ENCODE measurements around the gene DUSP15.
"Not testable (repeated sequence)": the region's sequence is repeated elsewhere in the genome, so short reads cannot be mapped to it uniquely, and the experiment has no call there.

The DUSP15 gene
- 0 to 0.09 reads per million in 2 donors for total RNA-seq

- no peak for DNase-seq
Observed at GRCh38 chr20:31869942-31870725, at the start of gene DUSP15, which contains the start of gene TTLL9. DUSP15 (minus strand) TSS chr20:31870527; CDS start chr20:31870337, 190 bp downstream. TTLL9 (plus strand) TSS chr20:31870634; CDS start chr20:31871127, 493 bp downstream.

- no peak for DNase-seq
Observed at GRCh38 chr20:31919410-31920155, 49.3 kb upstream of the DUSP15 start.

GRCh38 chr20:31918466-31919105 lies 48.3 kb upstream of the DUSP15 start:
- DNase-seq, result no peak

- DNase-seq, result not testable (repeated sequence)
Observed at GRCh38 chr20:31917962-31918412, 47.7 kb upstream of the DUSP15 start.

- DNase-seq, result no peak
Observed at GRCh38 chr20:31916708-31917107, 46.4 kb upstream of the DUSP15 start.

- no peak for DNase-seq
Observed at GRCh38 chr20:31915491-31916280, 45.4 kb upstream of the DUSP15 start.

GRCh38 chr20:31914170-31914569 lies 43.8 kb upstream of the DUSP15 start:
- no peak for DNase-seq

GRCh38 chr20:31913431-31914157 lies 43.3 kb upstream of the DUSP15 start:
- DNase-seq, result no peak

GRCh38 chr20:31910071-31910803 lies 39.9 kb upstream of the DUSP15 start:
- no peak for DNase-seq

- no peak for DNase-seq
Observed at GRCh38 chr20:31909253-31910070, 39.1 kb upstream of the DUSP15 start.

- DNase-seq, result no peak
Observed at GRCh38 chr20:31908424-31908823, 38.1 kb upstream of the DUSP15 start.

GRCh38 chr20:31908016-31908415 lies 37.7 kb upstream of the DUSP15 start:
- no peak for DNase-seq

- DNase-seq, result no peak
Observed at GRCh38 chr20:31907046-31907445, 36.7 kb upstream of the DUSP15 start.

- no peak for DNase-seq
Observed at GRCh38 chr20:31906001-31906400, 35.7 kb upstream of the DUSP15 start.

GRCh38 chr20:31903627-31904386 lies 33.5 kb upstream of the DUSP15 start:
- DNase-seq, result no peak

GRCh38 chr20:31901615-31902014 lies 31.3 kb upstream of the DUSP15 start:
- no peak for DNase-seq

- no peak for DNase-seq
Observed at GRCh38 chr20:31897541-31897940, 27.2 kb upstream of the DUSP15 start.

GRCh38 chr20:31896049-31896448 lies 25.7 kb upstream of the DUSP15 start:
- DNase-seq, result no peak

- no peak for DNase-seq
Observed at GRCh38 chr20:31894980-31895675, 24.8 kb upstream of the DUSP15 start.

Measured in activated gamma-delta T cell (primary cell).